ENCODE results near the gene PDE7B.

DNA sequence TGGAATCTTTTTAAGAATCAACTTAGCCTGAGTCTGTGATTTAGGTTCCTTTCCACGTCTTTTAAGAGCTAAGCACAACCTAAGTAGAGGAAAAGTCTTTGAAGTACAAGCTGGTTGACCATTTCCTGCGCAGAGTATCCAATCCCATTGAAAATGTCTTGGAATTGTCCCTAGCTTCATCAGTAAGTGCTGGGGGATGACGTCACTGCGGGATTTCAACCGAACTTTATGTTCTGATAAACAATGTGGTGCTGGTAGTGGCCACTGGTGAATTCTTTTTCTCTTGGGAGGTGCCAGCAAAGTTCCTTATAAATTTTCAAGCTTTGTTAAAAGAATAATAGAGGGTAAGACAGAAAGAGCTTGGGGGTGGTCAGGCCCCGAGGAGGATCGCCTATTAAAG, 69.2 kb downstream of the PDE7B start:
- TF ChIP-seq EZH2 (IDR thresholded peaks at IDR 0.05; ENCODE audit: insufficient read depth, poor library complexity, severe bottlenecking) (no peak), EZH2phosphoT487 (IDR thresholded peaks at IDR 0.05; ENCODE audit: insufficient read depth, low read depth) (no peak)
